Stimulated activated CD4-positive, alpha-beta T cell treated with anti-CD3 and anti-CD28 coated beads, Interleukin-1b, Interleukin-23, amount 100 ng/mL, for 1 hour (primary cell): Measurements from ENCODE around the gene TMEM8B.
A peak's percentile ranks its signal among the peaks of the same experiment; 100 is the strongest.

Experiments used
- DNase-seq, 2 donors: peaks; one replicate each; pipeline ENCODE4 v3.0.0-alpha.2; 2020; ENCODE audit warnings: low read depth in 2 of 2

TMEM8B gene

GRCh38 chr9:35810122-35810521, 18.9 kb upstream of the TMEM8B start:
- DNase-seq, result no peak

- no peak for DNase-seq
Measured at GRCh38 chr9:35811381-35812024, 17.5 kb upstream of the TMEM8B start.

DNA sequence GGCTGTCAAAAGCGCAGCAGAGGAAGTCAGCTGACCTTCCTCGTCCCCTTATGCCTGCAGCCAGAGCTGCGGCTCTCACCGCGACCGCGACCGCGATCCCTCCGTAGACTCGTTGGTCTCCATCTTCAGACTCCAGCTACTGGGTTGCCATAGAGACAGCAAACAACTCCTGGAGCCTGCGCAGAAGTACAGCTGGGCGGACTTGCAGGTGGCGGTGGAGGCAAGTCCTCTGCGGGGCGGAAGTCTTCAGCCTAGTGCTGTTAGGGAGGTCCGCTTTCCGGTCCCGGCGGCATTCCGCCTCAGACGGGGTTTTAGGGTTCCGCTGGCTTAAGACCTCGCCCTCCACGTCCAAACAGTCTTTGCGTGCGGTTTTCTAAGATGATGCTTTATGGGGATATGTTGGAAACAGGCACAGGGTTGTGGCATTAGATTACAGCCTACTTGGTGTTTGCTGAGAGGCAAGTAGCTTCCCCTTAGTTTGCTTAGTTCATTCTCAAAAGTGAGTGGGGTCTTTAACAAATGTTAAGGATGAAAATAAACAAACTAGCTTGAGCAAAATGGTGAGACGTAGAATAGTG, 16.9 kb upstream of the TMEM8B start, which contains the start of gene SPAG8:
TSS of gene SPAG8 (minus strand) at position 238 of the 578 bp plus-strand sequence. CDS start at position 123, 115 bp downstream.
- peak; percentile 62 to 86 for DNase-seq

GRCh38 chr9:35813434-35814105, 15.5 kb upstream of the TMEM8B start:
- DNase-seq, result no peak

DNA sequence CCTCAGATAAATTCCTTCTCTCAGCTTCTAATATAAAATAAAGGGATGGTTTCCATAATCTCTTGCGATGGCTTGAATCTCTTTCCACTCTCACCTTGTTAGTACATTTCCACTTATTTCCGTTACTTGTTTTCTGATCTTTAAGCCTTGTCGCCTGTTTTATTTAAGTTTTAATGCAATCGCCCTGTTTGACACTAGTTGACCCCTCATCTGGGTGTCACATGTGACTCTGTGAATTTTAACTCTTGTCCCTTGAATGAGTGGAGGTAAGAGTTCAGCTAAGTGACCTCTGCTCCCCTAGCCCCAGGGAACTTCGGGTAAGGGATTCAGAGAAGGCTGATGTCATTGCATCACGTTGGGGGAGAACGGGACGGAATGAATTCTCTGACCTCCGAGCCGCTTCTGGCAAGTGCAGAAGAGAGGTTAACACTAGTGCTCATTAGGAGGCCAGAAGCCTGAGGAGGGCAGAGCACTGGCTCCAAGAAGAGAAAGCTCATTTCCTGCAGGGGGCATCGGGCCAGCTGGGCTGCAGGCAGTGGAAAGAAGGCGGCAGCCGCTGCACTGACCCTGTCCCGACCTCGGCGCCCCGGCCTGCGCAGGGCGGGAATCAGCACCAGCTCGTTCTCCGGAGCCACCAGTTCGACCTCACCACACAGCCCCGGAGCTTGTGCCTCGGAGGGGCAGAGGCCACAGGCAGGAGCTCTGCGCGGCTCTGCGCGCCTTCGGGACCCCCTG, 14.8 kb upstream of the TMEM8B start:
- no peak for DNase-seq

GRCh38 chr9:35814841-35815543, 14.0 kb upstream of the TMEM8B start, which contains the start of gene HINT2:
TSS of gene HINT2 (minus strand) at chr9:35815042. CDS start at chr9:35814979, 63 bp downstream.
- peak; percentile 91 to 96 for DNase-seq

GRCh38 chr9:35816708-35817107, 12.3 kb upstream of the TMEM8B start:
- no peak for DNase-seq

GRCh38 chr9:35818341-35818740, 10.7 kb upstream of the TMEM8B start:
- no peak for DNase-seq

GRCh38 chr9:35820076-35820475, 9.0 kb upstream of the TMEM8B start:
- DNase-seq, result no peak

DNA sequence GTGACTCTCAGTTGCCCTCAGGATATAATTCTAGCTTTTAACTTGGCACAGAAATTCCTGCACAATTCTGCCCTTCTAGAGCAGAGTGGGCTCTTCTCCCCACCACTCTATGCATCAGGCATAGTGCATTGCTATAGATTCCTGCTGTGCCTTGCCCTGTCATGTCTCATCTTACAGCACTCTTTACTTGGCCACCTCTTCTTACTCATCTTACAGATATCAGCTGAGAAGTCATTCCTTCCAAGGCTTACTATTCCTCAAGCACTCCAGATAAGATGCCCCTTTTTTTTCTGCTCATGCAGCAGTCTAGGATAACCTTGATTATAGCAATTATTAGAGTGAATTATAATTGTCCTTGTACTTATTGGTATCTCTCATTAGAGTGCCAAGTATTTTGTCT, 6.1 kb upstream of the TMEM8B start:
- DNase-seq, result no peak

GRCh38 chr9:35826071-35826701, 2.8 kb upstream of the TMEM8B start:
- DNase-seq, result no peak

GRCh38 chr9:35827486-35827885, 1.5 kb upstream of the TMEM8B start:
- no peak for DNase-seq

DNA sequence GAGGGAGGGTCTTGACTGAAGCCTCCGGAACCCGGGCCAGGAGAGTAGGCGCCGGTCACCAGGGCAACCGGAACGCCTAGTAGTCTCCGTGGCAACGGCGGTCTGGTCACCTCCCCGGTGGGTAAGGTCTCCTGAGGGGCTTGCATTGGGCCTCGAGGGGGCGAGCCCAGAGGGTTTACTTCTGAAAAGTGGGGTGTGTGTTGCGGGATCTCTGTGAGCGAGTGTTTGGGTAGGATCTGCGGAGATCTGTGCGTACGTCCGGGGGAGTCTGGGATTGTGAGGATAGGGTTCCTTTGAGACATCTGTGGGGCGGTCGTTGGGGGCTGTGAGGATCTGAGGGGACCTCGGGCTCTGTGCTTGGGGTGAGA, 328 bp upstream of the TMEM8B start, which contains the start of gene FAM221B:
TSS of gene FAM221B (minus strand) at position 17 of the 368 bp plus-strand sequence. CDS start 2,571 bp downstream, outside the sequence.
- DNase-seq, result no peak

DNA sequence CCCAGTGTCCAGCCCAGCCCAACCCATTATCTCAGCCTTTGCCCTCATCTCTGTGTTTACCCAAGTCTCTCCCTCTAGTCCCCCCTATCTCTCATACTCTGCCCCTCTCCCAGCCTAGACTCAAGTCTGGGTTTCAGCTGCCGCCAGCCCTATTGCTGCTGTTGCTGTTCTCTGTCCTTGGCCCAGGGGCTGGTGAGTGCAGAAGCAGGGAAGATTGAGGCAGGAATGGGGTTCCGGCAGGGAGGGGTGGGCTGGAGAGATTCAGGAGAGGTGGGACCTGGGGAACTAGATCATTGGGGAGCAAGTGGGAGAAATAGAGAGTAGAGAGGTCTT, 702 bp downstream of the TMEM8B start:
- DNase-seq, result no peak

DNA sequence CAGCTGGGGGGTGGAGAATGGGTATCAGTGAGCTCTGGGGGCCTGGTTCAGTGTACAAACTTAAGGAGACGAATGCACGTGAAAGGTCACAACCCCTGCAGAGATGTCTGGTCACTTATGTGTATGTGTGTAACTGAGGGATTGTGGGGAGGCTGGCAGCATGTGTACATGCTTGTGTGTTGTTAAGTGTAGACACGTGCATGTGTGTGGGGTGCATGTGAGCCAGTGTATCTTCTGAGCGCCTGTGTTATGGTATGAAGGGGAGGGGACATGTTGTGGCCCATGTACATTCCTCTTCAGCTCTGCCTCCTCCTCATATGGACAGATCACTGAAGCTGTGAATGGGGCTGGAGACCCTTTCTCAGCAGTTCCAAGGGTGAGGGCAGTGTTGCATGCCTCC, 2.0 kb downstream of the TMEM8B start:
- DNase-seq, result no peak

- no peak for DNase-seq
Measured at GRCh38 chr9:35832814-35833213, 3.8 kb downstream of the TMEM8B start.

GRCh38 chr9:35834260-35835215, 5.5 kb downstream of the TMEM8B start:
- no peak for DNase-seq

GRCh38 chr9:35835216-35835632, 6.2 kb downstream of the TMEM8B start:
- DNase-seq, result no peak

GRCh38 chr9:35835766-35836165, 6.7 kb downstream of the TMEM8B start:
- no peak for DNase-seq

- DNase-seq, result no peak
Measured at GRCh38 chr9:35836595-35836994, 7.6 kb downstream of the TMEM8B start.
